ENCODE results near the gene HIVEP2.

DNA sequence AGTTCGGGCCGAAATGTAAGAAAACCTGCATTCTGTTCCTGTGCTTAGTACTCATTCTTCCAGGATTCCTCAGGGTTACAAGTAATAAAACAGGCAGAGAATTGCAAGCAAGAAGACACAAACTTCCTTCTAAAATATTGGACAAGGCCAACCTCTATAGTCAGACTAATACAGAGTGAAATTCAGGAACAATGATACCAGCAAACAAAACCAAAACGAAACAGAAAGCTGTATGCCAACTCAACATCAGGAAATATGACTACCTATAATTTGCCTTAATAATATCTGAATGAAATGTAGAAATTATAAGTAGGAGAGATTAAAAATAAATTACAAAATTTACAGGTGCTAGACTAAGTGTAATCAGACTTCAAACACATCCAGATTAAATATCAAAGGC is 238.8 kb downstream of the HIVEP2 start:
- TF ChIP-seq, protein P1, sequence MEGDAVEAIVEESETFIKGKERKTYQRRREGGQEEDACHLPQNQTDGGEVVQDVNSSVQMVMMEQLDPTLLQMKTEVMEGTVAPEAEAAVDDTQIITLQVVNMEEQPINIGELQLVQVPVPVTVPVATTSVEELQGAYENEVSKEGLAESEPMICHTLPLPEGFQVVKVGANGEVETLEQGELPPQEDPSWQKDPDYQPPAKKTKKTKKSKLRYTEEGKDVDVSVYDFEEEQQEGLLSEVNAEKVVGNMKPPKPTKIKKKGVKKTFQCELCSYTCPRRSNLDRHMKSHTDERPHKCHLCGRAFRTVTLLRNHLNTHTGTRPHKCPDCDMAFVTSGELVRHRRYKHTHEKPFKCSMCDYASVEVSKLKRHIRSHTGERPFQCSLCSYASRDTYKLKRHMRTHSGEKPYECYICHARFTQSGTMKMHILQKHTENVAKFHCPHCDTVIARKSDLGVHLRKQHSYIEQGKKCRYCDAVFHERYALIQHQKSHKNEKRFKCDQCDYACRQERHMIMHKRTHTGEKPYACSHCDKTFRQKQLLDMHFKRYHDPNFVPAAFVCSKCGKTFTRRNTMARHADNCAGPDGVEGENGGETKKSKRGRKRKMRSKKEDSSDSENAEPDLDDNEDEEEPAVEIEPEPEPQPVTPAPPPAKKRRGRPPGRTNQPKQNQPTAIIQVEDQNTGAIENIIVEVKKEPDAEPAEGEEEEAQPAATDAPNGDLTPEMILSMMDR (IDR thresholded peaks at IDR 0.05; ENCODE audit: extremely low read depth in 1 of 2, insufficient read depth in 1 of 2, low read depth in 1 of 2, low read length in 2 of 2) = no peak
- TF ChIP-seq POLR2AphosphoS5 (IDR thresholded peaks at IDR 0.05; ENCODE audit: insufficient read depth, low read depth, low read length) = no peak
